Stimulated activated CD8-positive, alpha-beta memory T cell treated with anti-CD3 and anti-CD28 coated beads, Interleukin-12 subunit alpha, Interleukin-12 subunit beta, amount 100 ng/mL, for 1 hour (primary cell): ENCODE data around the gene GPRIN2.
"Not testable (repeated sequence)": the region's sequence is repeated elsewhere in the genome, so short reads cannot be mapped to it uniquely, and the experiment has no call there.

Source experiments
- DNase-seq: peaks from one replicate; pipeline ENCODE4 v3.0.0-alpha.2; 2020; ENCODE audit warnings: low read depth

GPRIN2 gene

DNA sequence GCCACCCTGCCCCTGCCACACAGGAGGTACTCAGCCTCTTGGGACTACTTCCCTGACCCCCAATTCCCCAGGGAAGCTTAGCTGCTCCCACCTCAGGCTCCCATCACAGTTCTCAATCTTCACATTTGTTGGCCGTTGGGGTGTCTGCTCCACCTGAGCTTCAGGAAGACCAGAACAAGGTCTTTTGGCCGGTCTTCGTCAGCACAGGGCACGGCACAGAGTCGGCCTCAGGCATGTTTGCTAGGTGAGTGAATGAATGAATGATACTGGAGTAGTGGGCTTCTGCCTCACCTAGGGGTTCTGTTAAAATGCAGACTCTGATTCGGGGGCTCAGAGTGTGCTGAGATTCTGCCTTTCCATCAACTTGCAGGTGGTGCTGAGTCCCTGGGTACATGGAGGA, 20.3 kb downstream of the GPRIN2 start:
- DNase-seq, result no peak

DNA sequence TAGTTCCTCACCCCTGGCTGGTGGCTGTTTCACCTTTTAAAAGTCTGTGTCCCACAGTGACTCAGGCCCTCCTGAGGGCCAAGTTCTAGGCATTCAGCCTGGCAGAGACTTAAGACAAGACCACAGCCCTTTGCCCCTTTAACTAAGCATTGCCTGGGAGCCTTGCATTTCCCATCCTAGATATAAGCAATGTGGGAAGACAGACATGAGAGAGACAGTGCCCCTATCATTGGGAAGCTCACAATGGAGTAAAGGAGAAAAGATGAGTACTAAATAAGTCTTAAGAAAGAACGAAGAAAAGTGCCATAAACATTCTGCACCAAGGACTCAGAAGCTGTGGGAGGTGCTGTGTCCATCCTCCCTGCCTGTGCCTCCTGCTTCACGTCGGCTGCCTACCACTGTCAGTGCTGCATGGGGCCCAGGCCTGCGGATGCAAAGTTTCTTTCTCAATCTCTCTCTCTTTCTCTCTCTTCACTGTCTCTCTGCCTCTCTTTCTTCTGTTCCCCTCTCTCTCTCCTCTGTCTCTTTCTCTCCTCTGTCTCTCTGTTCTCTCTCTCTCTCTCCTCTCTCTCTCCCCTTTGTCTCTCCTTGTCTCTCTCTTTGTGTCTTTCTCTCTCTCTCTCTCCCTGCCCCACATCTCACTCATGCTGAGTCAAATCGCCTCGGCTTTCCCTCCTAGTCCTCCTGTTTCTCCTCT, 21.5 kb downstream of the GPRIN2 start:
- no peak for DNase-seq

DNA sequence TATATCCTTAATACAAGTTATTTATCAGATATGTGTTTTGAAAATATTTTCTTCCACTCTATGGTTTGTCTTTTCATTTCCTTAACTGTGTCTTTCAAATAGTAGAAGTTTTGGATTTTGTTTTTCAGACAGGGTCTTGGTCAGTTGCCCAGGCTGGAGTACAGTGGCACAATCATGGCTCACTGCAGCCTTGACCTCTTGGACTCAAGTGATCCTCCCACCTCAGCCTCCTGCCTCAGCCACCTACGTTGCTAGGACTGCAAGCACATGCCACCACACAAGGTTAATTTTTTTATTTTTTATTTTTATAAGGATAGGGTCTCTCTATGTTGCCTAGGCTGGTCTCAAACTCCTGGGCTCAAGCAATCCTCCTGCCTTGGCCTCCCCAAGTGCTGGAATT, 24.2 kb downstream of the GPRIN2 start:
- not testable (repeated sequence) for DNase-seq

DNA sequence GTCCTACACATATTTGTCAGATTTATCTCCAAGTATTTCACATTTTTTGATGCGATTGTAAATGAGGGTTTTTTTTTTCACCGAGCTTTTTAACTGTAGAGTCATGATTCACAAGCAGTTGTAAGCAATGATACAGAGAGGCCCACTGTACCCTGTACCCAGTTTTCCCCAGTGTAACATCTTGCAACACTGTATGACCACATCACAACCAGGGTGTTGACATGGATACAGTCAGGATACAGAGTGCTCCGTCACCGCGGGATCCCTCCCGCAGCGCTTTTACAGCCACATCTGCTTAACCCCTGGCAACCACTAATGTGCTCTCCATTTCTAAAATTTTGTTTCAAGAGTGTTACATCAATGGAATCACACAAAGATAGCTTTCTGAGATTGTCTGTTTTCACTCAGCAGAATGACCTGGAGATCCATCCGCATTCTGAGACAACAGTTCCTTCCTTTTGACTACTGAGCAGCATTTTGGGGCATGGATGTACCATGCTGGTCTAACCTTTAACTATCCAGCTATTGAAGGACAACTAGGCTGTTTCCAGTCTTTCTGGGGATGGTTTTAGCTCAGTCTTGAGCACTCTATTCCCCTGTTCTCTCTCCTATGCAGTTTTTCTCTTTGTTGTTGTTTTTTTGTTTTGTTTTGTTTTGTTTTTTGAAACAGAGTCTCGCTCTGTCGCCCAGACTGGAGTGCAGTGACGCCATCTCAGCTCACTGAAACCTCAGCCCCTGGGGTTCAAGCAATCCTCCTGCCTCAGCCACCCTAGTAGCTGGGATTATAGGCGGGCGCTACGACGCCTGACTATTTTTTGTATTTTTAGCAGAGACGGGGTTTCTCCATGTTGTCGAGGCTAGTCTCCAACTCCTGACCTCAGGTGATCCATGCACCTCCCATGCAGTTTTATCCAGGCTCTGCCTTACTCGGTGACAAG, 25.9 kb downstream of the GPRIN2 start:
- DNase-seq, result no peak

DNA sequence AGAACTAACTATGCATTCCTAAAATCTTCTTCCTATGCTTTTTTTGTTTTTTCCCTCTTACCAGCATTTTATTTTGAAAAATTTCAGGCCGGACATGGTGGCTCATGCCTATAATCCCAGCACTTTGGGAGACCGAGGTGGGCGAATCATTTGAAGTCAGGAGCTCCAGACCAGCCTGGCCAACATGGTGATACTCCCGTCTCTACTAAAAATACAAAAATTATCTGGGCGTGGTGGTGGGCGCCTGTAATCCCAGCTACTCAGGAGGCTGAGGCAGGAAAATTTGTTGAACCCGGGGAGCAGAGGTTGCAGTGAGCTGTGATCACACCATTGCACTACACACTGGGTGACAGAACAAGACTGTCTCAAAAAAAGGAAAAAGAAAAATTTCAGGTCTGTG, 26.7 kb downstream of the GPRIN2 start:
- not testable (repeated sequence) for DNase-seq

DNA sequence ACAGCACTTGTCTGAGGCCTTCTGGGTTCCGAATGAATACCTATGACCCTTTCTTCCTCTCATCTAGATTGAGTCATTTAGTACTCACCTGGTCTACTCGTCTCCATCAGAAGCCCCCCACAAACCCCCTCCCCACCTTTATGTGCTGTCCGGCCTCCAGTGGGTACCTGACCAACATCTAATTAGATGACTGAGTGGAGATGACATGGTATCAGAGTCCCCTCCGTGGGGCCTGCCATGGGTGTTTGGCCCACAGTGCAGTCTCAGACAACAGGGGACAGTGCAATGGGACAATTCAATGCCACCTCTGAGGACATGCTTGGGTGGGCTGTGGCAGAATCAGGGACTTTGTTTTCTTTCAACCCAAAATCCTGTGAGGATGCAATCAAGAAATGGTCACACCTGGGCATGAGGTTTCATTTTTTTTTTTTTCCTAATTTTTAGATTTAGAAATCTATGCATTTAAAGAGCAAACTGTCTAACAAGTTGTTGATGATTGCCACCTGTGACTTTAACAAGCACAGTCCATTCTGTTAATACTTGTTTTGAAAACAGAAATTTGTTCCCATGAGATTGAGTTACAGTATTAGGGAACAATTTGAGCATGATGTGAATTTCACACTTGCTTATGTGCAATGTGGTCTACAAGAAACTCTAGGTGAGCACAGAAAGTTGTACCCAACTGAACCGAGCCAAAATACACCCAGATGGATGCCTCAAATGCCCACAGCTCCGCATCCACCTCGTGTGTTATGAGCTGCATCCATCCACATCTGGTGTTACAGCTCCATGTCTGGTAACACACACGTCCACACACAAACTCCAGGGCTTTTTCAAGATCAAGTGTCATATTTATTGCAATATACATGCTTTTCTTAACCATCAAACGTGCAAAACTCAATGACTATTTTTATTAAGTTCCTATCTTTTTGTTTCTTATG, 27.5 kb downstream of the GPRIN2 start:
- DNase-seq, result no peak

DNA sequence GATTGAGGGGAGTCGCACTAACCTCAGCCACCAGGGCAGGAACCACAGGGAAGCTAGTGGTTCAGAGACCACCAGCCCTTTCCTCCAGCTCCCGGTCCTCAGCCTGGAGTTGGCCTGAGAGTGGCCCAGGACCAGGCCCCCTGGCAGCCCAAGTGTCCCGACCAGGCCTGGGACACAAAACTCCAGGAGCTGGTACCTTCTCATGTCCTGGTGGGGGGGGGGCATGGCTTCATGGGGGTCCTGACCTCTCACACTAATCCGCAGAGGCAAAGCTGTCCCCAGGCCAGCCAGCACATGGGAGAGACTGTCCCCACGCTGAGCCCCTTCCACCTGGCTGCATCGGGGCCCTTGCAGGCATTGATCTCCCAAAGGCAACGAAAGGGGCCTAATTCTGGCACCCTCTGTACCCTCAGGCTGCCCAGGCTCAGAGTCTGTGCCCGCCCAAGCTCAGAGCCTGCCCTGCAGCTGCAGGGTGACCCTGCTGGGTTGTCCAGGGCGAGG, 28.2 kb downstream of the GPRIN2 start:
- no peak for DNase-seq

DNA sequence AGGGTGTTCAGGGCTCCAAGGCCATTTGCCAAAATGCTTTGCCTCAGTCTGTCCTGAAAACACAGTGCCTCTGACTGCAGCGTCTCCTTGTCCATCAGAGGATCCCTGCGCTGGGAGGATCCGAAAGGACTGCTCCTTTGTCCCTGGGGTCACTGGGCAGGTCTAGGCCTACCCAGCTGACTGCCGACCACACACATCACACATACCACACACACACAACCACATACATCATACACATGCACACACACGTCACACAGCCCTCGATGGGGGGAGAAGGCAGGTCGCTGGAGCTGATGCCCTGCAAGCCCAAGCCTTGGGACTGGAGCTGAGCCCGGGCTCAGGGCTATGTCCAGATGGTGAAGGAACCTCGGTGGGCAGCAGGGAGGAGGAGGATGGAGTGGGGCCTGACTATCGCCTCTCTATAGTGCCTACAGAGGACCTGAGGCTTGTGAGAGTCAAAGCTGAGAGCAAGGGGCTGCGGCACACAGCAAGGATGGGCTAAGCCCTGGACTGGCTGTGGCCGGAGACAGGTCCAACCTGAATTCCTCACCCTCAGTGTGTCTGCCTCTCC, 29.1 kb downstream of the GPRIN2 start:
- no peak for DNase-seq

DNA sequence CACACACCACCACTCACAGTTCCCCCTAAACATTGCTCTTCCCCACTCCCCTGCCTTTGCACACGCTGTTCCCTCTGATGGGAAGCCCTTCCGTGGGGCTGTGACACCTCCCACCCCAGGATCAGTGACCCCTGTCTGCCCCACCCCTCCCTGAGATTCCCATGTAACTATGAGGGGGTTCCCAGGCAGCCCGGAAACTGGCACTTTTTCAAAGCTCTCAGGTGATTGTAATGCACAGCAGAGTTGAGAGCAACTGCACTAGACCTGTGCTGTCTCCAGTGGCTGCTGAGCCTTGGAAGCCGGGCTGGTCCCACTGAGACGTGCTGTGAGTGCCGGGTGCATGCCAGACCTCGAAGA, 29.8 kb downstream of the GPRIN2 start:
- no peak for DNase-seq

DNA sequence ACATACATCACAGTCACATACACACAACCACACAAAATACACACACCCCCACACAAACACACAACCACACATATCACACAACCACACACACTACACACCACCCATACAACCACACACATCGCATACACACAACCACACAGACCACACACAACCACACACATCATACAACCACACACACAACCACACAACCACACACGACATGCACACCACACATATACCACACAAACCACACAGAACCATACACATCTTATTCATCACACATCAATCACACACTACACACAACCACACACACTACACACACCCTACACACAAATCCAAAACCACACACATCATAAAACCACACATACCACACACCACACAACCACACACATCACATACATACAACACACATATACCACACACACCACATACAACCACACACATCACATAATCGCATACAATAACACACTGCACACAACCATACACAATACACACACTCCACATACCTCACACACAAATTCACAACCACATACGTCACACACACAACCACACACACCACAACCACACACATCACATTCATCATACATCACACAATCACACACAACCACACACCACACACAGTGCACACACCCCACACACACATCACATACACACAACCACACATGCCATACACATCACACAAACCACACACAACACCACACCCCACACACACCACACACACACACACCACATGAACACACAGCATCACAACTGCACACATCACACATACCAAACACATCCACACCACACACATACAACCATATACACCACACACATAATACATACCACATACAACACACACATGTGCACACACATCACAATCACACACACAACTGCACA, 30.4 kb downstream of the GPRIN2 start:
- no peak for DNase-seq

DNA sequence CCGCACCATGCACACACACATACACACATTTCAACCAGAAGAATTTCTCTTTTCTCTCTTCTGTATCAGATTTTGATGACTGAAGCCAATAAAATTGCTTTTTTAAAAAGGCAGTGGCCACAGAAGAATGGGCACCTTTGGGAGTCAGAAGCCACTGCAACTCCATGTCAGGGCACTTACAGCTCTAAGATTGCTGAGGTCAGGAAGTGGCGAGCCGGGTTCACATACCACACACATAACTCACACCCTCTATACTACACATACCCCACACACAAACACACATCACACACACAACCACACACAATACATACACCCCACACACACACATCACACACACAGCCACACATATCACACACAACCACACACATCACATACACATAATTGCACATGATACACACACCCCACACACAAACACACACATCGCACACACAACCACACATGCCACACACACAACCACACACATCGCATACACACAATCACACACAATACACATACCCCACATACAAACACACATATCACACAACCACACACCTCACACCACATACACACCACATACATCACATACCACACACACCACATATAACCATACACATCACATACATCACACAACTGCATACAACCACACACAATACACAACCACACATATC, 31.2 kb downstream of the GPRIN2 start:
- no peak for DNase-seq

DNA sequence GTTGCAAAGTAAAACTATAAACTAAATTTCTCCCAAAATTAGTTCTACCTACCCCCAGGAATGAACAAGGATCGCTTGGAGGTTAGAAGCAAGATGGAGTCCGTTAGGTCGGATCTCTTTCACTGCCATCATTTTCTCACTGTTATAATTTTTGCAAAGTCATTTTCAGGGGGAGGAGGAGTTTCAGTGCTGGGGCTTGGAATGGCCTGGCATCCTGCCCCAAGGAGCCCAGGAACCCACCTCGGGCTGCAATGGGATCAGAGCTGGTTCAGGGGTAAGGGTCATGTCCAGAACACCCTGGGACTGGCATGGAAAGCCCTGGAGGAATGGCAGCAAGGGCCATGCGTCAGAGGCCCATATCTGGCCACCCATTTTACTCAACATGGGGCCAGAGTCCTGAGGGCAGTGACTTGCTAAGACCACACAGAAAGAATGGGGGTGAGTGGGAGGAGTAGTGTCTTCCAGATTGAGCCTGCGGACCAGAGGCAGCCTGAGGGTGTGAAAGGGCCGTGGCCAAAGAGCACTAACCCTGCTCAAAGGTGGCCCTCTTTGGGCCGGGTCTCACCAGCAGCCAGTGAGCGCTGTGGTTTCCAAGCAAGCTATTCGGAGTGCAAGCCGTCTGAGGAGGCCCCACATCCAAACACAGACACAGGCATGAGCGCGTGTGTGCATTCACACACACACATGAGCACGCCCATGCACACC, 31.8 kb downstream of the GPRIN2 start:
- DNase-seq, result no peak

DNA sequence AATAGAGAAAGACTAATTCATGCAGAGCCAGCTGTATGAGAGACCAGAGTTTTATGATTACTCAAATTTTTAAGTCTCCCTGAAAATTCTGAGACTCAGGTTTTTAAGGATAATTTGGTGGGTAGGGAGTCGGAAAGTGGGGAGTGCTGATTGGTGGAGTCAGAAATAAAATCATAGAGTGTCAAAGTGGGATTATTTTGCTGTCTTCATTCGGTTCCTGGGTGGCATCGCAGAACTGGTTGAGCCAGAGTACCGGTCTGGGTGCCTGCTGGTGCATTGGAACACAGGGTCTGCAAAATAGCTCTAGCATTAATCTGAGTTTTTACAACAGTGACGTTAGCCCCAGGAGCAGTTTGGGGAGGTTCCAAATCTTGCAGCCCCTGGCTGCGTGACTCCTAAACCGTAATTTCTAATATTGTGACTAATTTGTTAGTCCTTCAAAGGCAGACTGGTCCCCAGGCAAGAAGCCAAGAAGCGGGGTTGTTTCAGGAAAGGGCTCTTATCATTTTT, 32.4 kb downstream of the GPRIN2 start:
- DNase-seq, result no peak

DNA sequence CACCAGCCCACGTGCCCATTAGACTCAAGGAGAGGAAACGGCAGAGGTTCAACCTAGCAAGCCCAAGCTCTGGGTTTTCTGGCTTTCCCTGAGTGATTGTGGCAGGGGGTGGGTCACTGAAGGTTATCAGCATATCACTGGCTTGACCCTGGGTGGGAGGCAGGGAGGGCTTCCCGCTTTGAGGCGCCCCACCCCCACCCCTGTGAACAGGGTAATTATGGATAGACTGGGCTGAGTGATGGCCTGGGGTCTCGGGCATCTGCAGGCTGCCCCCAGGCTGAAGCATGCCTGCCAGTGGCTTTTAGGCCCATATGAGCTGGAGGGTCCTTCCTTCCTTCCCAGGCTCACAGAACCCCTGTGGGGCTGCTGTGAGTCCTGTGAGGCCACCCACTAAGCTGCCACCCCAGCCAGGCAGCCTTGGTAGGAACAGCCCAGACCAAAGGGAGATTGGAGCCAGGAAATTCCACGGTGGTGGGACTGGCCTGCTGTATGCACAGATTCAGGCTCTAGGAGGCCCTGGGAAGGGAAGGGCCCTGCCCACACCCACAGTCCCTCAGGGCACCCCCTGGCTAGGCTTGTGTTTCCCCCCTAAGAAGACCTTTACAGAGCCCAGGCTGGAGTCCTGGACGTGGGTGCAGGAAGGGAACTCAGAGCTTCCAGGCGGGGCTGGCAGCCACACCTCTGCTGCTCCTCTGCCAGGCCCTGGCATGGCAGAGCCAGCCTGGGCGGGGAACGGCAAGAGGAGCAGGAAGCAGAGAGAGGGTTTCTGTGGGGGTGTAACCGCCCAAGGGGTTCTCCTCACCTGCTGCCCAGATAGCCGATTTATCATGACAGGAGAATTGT, 33.1 kb downstream of the GPRIN2 start:
- DNase-seq, result no peak

DNA sequence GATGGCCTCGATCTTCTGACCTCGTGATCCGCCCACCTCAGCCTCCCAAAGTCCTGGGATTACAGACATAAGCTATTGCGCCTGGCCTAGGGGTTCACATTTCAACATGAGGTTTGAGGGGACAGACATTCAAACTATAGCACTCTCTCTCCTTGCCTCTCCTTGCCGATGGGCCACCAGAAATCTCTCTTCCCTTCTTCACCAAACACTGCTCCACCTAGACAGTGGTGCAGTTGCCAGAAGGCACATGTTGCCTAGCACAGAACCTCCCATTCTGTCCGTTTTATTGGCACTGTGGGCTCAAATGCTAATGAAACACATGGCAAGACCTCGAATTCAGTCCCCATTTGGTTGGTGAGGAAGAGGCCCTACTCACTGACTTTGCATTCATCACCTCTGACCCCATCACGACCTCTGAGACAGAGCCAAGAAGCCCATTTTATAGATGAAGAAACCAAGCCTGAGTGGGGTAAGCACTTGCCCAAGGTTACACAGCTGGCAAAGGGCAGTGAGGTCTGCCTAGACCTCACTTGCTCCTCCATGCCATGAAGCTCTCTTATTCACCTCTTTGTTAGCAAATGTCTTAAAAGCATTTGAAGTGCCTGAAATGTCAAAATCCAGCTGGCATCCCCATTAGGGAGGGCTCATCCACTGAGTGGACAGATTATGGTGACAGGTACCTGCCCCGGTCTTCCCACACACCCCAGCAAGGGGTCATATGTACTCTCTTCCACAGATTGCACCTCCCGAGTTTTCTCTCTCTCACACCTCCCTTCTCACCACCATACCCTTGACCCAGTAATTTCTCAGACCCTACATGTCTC, 34.0 kb downstream of the GPRIN2 start:
- DNase-seq, result no peak

DNA sequence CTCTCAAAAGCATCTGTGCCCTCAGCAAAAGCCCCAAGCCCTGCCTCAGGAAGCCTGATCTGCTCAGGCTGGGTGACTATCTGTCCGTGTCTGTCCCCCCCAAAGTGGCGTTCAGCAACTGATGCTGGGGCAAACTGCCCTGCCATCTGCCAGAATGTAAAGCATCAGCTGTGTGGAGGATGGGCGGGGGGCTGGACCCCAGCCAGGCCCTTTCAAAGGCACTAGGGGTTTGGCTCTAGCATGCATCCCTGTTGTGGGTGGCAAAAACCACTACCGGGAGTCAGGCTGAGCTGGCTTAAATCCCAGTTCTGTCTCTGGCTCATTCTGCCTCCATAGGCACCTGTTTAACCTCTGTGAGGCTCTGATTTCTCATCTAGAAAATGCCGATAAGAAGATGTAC, 35.5 kb downstream of the GPRIN2 start:
- DNase-seq, result no peak

DNA sequence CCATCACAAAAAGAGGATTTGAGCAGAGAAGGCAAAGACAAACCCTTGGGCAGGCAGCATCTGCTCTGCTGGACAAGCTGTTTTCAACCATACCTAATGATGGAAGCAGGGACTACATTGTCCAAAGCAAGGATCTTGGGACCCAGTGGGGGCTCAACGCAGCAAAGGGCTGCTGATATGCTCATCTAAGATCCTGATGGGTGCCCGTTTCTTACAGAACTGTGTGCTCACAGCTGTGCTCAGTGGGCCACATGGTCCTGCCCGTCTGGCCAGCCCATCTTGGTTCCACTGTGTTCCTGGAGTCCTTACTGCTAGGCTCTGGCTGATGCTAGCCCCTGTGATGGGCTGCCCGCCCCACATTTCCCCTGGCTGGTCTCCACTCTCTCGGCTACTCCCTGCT, 36.1 kb downstream of the GPRIN2 start:
- DNase-seq, result no peak
